Mesenteric fat pad (tissue), 1 donor: ENCODE data around the gene PAEP. TPM values are rescaled to one million over a fixed set of nuclear protein-coding genes. Genes with fewer than 3 reads are reported as not detected.
A peak's percentile ranks its signal among the peaks of the same experiment; 100 is the strongest.
"Not testable (repeated sequence)": the region's sequence is repeated elsewhere in the genome, so short reads cannot be mapped to it uniquely, and the experiment has no call there.

Source experiments
- DNase-seq: peaks from one replicate; pipeline ENCODE4 v3.0.0-alpha.2; 2020; ENCODE audit warnings: low spot score
- long read RNA-seq: library from polyadenylated mRNA; unstranded; transcript quantifications from one replicate; pipeline ENCODE4 v2.0.0, GENCODE V29; 2020
- total RNA-seq: library from RNA; stranded (reverse); fragmentation: NEBNext Ultra II Directional; extraction: Animal tissue kit (Norgen Biotek cat#: 25700); gene quantifications from one replicate; pipeline ENCODE4 v1.2.1, GENCODE V29; 2021
- donor health status: DM: yes; HTN: yes; CAD: no.

Gene PAEP
- not detected for total RNA-seq
- long read RNA-seq: 0 reads

DNA sequence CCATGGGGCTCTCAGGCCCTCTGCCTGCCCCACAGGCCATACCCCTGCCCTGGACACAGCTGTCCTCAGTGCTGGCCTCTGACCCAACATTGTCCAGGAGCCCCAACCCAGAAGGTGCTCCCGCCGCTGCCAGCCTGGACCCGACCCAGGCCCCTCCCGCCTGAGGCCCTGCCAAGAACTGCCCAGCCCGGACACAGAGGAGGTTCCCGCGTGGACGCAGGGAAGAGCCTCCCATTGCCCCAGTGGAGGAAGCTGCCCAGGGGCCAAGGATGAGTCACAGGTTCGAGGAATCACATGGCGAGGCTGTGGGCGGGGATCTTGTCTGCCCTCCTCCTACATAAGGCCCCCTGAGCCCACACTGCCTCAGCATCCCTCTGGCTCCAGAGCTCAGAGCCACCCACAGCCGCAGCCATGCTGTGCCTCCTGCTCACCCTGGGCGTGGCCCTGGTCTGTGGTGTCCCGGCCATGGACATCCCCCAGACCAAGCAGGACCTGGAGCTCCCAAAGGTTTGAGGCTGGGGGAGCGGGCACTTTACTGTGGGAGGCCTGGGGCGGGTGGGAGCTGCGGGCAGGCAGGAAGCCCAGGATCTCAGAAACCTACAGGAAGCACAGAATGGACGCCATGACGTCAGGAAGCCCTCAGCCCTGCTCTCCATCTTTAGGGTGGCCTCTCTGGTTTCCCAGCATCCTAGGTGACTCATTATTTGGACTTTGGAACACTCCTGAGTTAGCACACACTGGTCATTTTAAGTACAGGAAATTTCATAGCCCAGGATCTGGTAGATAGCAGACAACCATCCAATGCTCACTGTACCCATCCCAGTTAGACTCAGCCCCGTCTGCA lies at the start of gene PAEP:
Gene PAEP, plus strand, starts transcription at position 366 of the 844 bp plus-strand sequence.
- DNase-seq: peak; percentile 71

DNA sequence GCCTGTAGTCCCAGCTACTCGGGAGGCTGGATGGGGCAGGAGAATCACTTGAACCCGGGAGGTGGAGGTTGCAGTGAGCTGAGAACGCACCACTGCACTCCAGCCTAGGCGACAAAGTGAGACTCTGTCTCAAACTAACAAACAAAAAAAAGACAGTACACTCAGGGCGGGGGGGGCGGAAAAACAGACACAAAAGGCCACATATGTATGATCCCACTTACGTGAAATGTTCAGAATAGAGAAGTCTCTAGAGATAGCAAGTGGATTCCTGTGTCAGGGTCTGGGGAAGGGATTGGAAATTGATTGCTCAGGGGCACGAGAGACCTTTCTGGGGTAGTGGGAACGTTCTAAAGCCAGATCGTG lies 49.3 kb upstream of the PAEP start:
- DNase-seq: peak; percentile 24

DNA sequence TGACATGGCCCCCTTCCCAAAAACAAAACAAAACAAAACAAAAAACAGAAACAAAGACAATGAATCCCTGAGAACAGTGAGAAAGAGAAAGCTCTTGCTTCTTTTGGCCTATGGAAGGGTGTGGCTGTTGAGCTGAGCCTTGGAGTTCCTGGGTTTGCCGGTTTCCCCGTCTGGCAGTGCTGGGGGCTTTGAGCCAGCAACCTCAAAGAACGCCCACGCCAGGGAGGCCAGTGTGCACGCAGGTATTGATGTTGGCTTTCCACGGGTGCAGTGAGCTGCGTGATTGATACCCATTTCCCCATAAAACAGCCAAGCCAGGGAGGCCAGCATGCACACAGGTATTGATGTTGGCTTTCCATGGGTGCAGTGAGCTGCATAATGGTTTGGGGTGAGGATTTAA lies 48.7 kb upstream of the PAEP start:
- peak; percentile 69 for DNase-seq

DNA sequence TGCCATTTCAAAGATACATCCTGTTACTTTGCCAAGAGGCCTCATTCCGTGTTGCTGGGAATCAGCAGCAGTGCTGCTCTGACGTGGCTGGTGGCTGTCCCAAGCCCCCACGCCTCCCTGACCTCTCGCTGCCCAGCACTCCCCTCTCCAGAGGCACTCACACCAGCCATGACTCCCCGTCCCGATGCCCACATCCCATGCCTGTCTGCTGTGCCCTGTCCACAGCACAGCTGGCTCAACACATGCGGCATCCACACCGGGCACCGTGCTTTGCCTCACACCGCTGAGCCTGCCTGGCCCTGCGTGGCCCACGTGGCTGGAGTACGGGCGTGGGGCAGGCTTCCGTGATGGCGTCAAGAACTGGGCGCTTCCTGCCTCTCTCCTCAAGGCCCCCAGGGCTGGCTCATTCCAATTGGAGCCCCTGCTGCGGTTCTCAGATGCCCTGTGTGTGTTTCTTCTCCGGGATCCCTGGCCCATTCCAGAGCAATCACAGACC lies 48.2 kb upstream of the PAEP start:
- peak; percentile 86 for DNase-seq

DNA sequence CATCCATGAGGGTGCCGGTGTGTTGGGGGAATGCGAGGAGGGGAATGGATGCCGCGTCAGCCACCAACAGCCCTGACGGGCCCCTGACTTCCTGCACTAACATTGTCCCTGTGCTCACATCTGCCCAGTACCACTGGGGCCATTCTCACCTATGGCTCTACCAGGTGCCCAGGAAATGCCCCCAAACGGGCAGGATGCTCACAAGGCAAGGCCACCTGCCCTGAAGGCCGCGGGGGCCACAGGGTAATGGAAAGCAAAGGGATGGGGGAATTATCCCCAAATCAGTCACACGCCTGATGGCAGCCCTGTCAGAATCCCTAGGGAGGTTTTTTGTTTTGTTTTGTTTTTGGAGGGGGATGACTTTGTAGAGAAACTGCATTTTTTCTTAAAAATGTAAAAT lies 47.6 kb upstream of the PAEP start:
- DNase-seq: not testable (repeated sequence)

DNA sequence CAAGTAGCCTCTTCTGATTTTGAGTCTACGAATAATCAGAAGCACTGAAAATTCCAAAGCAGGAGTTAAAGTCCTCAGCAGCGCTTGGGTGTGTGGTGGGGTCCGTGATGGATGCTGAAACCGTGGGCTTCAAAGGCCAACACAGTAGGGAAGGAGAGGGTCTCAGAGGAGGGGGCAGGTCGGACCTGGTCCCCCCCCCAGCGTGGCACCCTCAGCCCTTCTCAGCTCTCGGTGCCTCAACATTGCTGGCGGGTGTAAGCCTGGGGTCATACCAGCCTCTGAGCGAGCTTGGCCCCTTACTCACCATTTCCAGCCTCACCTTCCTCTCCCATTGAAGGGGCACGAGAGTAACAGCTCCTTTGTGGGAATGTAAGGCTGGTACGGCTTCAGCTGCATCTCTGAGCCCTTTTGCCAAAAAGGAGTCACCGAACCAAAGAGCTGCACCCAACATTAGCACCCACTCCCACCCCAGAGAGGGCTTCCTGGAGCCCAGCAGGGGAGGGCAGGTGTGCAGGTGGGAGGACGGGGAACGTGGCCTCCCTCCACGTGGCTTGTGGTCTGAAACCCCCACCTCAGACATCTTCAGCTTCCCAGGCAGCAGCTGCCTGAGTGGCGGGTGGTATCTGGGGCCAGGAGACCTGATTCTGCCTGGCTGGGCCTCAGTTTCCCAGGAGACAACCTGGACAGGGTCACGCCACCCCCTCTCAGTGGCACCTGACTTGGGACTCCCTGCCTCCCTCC lies 47.0 kb upstream of the PAEP start:
- peak; percentile 57 for DNase-seq

DNA sequence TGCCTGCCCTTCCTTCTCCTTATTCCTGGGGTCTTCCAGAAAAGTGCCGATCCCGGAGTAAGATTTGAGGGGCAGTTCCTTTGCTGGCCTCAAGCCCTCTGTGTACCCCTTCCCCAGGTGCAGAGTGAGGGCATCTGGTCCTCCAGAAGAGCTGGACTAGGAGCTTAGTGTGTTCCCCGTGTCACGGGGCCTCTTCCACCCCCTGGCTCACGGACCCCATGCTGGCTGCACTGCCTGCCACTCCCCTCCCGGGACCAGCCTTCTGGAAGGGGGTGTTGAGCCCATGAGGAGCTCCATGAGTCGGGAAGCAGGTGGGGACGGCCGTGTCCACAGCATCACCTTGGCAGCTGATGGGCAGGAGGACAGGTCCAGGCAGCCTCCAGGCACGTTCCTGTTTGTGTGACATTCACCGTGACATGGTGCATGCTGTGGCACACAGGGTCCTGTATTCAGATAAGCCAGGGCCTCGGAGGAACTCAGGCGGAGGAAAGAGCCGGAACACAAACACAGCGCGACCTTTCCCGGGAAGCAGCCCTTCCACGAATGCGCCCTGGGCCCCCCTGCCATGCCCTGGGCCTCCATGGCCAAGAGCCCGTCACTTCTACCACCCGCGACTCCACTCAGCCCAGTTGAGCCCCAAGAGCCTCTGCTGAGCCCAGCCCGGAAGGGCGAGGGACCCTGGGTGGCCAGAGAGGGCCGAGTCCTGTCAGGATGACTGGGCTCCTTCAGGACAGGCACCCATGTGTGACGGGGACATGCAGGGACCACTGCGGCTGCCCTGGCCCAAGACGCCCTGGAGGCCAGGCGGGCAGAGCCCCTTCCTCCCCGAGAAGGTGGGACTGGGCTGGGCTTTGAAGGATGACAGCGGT lies 46.2 kb upstream of the PAEP start:
- DNase-seq: peak; percentile 87

DNA sequence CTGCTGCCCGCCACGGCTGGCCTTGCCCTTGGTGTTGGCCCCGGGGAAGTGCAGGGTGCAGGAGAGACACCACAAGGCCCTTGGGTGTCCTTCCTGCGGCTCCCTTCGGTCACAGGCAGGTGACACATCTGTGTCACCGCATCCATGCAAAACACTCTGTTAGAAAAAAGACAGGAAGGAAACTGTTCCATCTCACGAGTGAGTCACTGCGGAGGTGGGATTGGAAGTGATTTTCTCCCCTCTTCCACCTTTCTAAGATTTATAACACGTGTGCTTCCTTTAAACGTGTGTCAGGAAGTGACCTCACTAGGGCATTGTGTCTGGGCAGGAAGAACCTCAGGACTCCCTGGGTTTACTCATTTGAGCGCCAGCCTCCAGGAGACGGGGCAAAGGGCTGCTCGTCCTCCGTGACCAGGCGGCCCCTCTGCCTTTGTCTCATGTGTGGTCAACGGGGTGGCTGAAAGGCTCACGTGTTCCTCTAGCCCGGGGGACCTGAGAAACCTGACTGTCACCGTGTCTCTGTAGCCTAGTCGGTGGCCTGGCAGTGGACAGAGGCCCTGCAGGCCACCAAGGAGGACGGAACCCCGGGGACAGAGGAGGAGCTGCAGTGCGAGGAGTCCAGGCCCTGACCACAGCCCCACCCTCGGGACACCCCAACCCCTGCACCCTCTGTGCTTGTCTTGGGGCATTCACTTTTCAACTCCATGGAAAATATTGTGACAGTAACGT lies 45.3 kb upstream of the PAEP start:
- peak; percentile 51 for DNase-seq

DNA sequence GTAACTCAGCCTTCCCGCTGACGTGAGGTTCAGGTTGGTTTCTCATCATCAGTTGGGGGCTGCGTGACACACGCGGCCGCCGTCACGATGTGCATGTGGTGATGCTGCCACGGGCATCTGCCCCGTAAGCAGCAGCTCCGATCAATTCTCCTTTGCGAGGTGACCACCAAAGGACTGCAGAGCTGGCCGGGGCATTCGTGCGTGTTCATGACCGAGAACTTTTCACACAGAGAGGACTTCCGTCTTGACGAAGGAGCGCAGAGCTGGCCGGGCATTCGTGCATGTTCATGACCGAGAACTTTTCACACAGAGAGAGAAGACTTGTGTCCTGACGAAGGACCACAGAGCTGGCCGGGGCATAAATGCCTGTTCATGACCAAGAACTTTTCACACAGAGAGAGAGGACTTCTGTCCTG lies 44.1 kb upstream of the PAEP start:
- DNase-seq: peak; percentile 82

DNA sequence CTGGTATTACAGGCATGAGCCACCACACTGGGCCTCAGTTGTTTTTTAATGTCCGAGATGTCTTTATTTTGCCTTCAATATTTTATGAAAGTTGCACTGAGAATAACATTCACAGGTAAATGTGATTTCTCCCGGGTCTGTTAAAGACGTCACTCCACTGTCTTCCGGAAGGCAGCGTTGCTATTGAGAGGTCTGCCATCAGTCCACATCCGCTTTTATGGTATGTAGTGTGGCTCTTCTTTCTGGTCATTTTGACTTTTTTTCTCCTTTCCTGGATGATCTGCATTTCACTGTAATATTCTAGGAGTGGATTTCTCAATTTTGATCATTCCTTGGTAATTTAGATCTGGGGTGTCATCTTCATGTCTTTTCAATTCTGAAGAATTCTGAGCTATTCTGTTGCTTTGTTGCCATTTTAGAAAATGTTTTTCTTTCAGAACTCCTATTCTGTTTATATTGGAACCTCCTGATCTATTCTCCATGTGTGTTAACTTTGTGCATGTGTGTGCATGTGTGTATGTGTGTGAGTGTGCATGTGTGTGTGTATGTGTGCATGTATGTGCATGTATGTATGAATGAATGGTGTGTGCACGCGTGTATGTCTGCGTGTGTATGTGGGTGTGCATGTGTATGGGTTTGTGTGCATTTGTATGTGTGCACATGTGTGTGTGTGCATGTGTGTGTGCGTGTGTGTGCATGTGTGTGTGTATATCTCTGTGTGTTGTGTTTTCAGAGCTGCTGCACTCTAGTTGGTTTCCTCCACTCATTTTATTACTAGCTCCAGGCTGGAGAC lies 42.2 kb upstream of the PAEP start:
- DNase-seq: peak; percentile 35

DNA sequence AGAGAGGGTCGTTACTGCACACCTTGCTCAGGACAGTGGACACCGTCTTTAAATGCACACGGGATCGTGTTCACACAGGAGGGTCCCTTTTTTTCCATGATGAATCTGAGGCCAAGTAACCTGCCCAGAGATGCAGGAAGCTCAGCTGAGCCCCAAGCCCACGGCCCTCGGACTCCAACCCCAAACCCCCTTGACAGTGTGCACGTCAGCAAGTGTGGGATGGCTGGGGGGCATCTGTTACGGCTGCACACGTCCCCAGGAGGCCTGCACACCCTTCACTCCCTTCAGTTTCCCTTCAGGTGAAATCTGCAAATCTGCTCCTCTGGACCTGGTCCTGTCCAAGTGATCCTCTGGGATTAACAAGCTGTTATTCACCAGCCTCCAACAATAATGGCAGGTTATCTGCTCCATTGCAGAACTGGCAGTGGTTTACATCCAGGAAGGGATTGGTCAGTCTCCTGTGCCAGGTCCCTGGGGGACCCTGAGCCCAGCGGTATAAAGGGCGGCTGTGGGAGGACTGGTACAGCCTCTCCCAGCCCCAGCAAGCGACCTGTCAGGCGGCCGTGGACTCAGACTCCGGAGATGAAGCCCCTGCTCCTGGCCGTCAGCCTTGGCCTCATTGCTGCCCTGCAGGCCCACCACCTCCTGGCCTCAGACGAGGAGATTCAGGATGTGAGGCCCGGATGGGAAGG lies 40.5 kb upstream of the PAEP start, which contains the start of gene LCN1:
Gene LCN1, plus strand, starts transcription at position 525 of the 692 bp plus-strand sequence. Its CDS starts 58 bp downstream, at position 583.
- DNase-seq: peak; percentile 71

DNA sequence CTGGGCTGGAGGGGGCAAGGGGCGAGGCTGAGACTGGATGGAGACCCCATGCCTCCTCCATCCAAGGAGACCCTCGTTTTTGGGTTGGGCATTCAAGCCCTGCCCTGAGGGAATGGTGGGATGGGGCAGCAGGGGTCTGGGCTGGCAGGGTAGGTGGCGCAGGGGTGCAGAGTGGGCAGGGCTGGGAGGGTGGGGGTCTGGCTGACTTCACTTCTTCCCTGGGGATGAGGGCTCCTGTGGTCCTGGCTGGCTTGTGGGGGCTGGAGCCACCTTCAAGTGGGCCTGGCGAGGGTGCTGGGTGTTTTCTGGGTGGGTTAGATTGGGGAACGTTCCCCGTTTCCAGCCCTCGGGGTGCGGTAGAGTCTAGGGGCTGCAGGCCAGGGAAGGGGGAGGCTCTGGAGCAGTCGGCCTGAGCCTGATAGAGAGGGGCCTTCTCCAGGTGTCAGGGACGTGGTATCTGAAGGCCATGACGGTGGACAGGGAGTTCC lies 39.9 kb upstream of the PAEP start:
- DNase-seq: peak; percentile 67

DNA sequence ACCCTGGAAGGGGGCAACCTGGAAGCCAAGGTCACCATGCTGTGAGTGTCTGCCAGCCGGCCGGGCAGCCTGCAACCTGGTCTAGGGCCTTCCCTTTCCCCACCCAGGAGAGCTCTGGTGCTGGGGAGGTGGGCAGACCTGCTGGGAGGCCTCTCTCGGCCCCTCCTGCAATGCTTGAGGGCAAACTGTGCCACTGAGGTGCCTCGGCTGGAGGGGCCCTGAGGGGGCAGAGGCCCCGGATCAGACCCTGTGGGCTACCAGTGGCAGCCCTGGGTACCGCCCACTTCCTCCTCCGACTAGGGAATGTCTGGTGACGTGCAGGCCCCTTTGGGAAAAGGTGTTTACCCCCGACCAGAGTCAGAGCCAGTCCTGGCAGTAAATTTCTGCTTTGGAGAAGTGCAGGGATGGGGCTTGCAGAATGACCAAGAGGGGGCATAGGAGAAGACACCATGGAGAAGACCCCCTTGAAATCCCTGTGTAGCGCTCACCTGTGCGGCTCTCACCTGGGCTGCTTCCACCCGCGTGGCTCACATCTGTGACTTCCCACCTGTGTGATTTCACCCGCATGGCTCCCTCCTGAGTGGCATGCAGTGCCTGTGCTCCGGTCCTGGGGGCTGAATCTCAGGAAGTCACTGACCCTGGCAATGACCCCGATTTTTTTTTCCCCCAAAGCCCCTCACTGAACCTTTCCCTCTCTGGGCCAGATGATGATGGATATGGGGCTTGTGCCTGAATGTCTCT lies 39.2 kb upstream of the PAEP start:
- peak; percentile 65 for DNase-seq

DNA sequence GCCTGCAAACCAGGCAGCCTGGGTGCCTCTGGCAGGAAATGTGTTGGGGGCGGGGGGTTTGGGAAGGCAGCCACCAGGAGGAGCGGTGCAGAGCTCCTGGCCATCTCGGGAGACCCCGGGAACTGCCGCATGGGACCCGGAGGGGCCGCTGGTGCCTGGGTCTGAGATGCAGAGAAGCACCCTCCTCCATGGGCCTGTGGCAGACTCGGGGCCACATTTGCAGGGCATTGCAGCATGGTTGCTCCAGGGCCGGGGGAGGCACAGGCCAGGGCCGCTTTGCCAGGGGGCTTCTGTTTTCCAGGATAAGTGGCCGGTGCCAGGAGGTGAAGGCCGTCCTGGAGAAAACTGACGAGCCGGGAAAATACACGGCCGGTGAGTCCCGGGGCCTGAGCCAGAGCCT lies 38.6 kb upstream of the PAEP start:
- DNase-seq: peak; percentile 82

DNA sequence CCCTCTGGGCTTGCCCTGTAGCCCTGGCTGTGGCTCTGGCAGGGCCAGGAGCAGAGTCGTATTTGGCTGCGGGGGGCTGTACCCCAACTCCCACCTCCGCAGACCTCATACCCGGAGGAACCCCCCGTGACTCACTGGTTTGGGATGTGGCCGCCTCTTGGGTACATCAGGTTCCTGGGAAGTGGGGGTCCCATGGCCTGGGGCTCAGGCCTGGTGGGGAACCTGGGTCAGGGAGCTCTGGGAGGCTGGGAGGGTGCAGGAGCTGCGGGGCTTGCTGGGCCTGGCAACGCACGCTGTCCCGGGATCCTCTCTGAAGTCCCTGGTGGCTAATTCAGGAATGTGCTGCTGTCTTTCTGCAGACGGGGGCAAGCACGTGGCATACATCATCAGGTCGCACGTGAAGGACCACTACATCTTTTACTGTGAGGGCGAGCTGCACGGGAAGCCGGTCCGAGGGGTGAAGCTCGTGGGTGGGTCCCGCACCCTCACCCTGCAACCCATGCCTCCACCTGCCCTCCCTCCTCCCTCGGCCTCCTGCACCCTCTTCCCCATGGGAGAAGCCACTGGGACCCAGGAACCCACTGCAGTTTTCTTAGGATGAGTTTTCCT lies 37.9 kb upstream of the PAEP start:
- peak; percentile 79 for DNase-seq

DNA sequence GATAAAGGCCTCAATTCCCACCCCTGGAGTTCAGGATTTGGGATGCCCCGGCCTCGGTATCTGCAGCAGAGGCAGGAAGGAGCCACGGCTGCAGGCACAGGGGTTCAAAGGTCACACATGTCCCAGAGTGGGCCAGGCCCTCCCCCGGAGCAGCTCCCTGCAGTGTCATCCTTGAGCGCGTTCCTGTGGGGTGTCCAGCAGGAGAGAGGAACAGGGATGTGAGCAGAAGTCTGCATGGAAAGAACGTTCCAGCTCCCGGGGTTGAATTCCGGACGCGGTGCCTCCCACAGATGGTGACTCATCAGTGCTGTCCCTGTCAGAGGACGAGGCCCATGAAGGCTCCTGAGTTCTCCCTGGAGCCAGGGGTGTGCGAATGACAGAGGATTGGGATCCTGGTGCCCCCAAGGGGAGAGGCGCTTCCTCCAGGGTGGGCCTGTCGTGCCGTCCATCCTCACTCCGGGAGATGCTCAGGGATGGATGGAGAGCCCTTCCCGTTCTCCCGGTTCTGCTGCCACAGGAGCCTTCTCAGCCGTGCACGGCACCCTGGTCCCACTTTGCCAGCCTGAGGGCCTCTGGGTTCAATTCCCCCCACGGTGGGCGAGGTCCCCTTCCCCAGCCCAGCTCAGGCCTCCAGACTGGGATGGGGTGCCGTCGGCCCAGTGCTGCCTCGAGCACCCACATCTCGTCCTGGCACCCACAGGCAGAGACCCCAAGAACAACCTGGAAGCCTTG lies 37.3 kb upstream of the PAEP start:
- peak; percentile 68 for DNase-seq
